ENCODE measurements around the gene EIF5B.
A peak's percentile ranks its signal among the peaks of the same experiment; 100 is the strongest.
"Not testable (repeated sequence)": the region's sequence is repeated elsewhere in the genome, so short reads cannot be mapped to it uniquely, and the experiment has no call there.

EIF5B gene

GRCh38 chr2:99337113-99338028, at the start of gene EIF5B:
TSS of gene EIF5B (plus strand) at chr2:99337389. CDS start at chr2:99337555, 166 bp downstream.
- peak; percentile 68 for TF ChIP-seq CTCF (IDR thresholded peaks at IDR 0.05; ENCODE audit: insufficient read depth, missing control alignments)
- no peak for FAIRE-seq
- DNase-seq (ENCODE audit: insufficient read length, low spot score): peak; percentile 51

- no peak for FAIRE-seq
- DNase-seq (ENCODE audit: insufficient read length, low spot score): no peak
- TF ChIP-seq CTCF (IDR thresholded peaks at IDR 0.05; ENCODE audit: insufficient read depth, missing control alignments): no peak
Observed at GRCh38 chr2:99297994-99298393, 39.2 kb upstream of the EIF5B start.

- DNase-seq (ENCODE audit: insufficient read length, low spot score): no peak
- FAIRE-seq: no peak
- TF ChIP-seq CTCF (IDR thresholded peaks at IDR 0.05; ENCODE audit: insufficient read depth, missing control alignments): no peak
Observed at GRCh38 chr2:99299580-99299979, 37.6 kb upstream of the EIF5B start.

- FAIRE-seq; DNase-seq (ENCODE audit: insufficient read length, low spot score): not testable (repeated sequence)
Observed at GRCh38 chr2:99301097-99301496, 36.1 kb upstream of the EIF5B start, which contains the start of gene LYG1. TSS of gene LYG1 (minus strand) at chr2:99301197. CDS start at chr2:99295670, 5,527 bp downstream.

GRCh38 chr2:99317161-99317872, 19.9 kb upstream of the EIF5B start:
- FAIRE-seq: no peak
- TF ChIP-seq CTCF (IDR thresholded peaks at IDR 0.05; ENCODE audit: insufficient read depth, missing control alignments): no peak

GRCh38 chr2:99317873-99318200, 19.4 kb upstream of the EIF5B start:
- not testable (repeated sequence) for FAIRE-seq; DNase-seq (ENCODE audit: insufficient read length, low spot score)

More at GRCh38 chr2:99317161-99317872, 19.9 kb upstream of the EIF5B start:
- no peak for DNase-seq (ENCODE audit: insufficient read length, low spot score)

- DNase-seq (ENCODE audit: insufficient read length, low spot score) (no peak), FAIRE-seq (no peak)
- no peak for TF ChIP-seq CTCF (IDR thresholded peaks at IDR 0.05; ENCODE audit: insufficient read depth, missing control alignments)
Observed at GRCh38 chr2:99325384-99325783, 11.8 kb upstream of the EIF5B start.

Data from D721Med (cell line).